GM20000 (cell line): ENCODE measurements around the gene SERINC5.
"Not testable (repeated sequence)": the region's sequence is repeated elsewhere in the genome, so short reads cannot be mapped to it uniquely, and the experiment has no call there.

Source experiments
- DNase-seq: peaks from one replicate; pipeline ENCODE4 v3.0.0; 2012; ENCODE audit warnings: low spot score
- CTCF ChIP-seq: IDR thresholded peaks from 2 replicates; pipeline ENCODE4 v1.5.1; 2012; ENCODE audit warnings: mild to moderate bottlenecking, control low read depth; ENCODE audit errors: extremely low read depth, missing control alignments

SERINC5 gene

GRCh38 chr5:80206282-80206681 lies 49.6 kb downstream of the SERINC5 start:
- DNase-seq: no peak
- no peak for TF ChIP-seq CTCF

GRCh38 chr5:80205846-80206245 lies 50.0 kb downstream of the SERINC5 start:
- no peak for TF ChIP-seq CTCF
- no peak for DNase-seq

GRCh38 chr5:80204808-80205614 lies 50.8 kb downstream of the SERINC5 start:
- DNase-seq: no peak
- TF ChIP-seq CTCF: no peak

- not testable (repeated sequence) for DNase-seq
Observed at GRCh38 chr5:80201763-80202162, 54.1 kb downstream of the SERINC5 start.

GRCh38 chr5:80198920-80199319 lies 56.9 kb downstream of the SERINC5 start:
- no peak for TF ChIP-seq CTCF
- no peak for DNase-seq

GRCh38 chr5:80198399-80198798 lies 57.4 kb downstream of the SERINC5 start:
- no peak for TF ChIP-seq CTCF
- DNase-seq: no peak

GRCh38 chr5:80195837-80196400 lies 59.9 kb downstream of the SERINC5 start:
- no peak for TF ChIP-seq CTCF
- no peak for DNase-seq

GRCh38 chr5:80194468-80194867 lies 61.4 kb downstream of the SERINC5 start:
- DNase-seq: no peak
- TF ChIP-seq CTCF: no peak
